Neural crest cell (in vitro differentiated cells): ENCODE data around the gene TBC1D2. TPM values are rescaled to one million over a fixed set of nuclear protein-coding genes. Genes with fewer than 3 reads are reported as not detected.

Experiments used
- DNase-seq: peaks from one replicate; pipeline ENCODE4 v3.0.0; 2021; ENCODE audit warnings: low read depth, mixed read lengths, low spot score
- H3K27ac Mint-ChIP-seq: one replicate; pipeline ENCODE4 v1.8.0; 2021; ENCODE audit warnings: mild to moderate bottlenecking, mixed read lengths; ENCODE audit not compliant: unreplicated experiment
- H3K27me3 Mint-ChIP-seq: 2 replicates; pipeline ENCODE4 v1.8.0; 2021; ENCODE audit warnings: low read depth, mild to moderate bottlenecking, mixed read lengths
- H3K36me3 Mint-ChIP-seq: 2 replicates; pipeline ENCODE4 v1.8.0; 2021; ENCODE audit warnings: low read depth, mild to moderate bottlenecking, mixed read lengths
- H3K4me1 Mint-ChIP-seq: 2 replicates; pipeline ENCODE4 v1.8.0; 2021; ENCODE audit warnings: mixed read lengths
- H3K4me3 Mint-ChIP-seq: one replicate; pipeline ENCODE4 v1.8.0; 2021; ENCODE audit warnings: mild to moderate bottlenecking, mixed read lengths
- H3K9me3 Mint-ChIP-seq: 2 replicates; pipeline ENCODE4 v1.8.0; 2021; ENCODE audit warnings: mixed read lengths
- total RNA-seq: library from RNA; stranded (reverse); gene quantifications from 2 replicates; pipeline ENCODE4 v1.2.1, GENCODE V29; 2021
- TF ChIP-seq, protein P1 (sequence below): fragments of 200-600 bp; sonication (generic); conservative IDR thresholded peaks from 2 replicates; pipeline ENCODE4 v1.5.0; 2021; ENCODE audit warnings: antibody characterized with exemption, mild to moderate bottlenecking

Gene TBC1D2
- total RNA-seq, 1 donor from 2014 or later: 2.4 TPM

DNA sequence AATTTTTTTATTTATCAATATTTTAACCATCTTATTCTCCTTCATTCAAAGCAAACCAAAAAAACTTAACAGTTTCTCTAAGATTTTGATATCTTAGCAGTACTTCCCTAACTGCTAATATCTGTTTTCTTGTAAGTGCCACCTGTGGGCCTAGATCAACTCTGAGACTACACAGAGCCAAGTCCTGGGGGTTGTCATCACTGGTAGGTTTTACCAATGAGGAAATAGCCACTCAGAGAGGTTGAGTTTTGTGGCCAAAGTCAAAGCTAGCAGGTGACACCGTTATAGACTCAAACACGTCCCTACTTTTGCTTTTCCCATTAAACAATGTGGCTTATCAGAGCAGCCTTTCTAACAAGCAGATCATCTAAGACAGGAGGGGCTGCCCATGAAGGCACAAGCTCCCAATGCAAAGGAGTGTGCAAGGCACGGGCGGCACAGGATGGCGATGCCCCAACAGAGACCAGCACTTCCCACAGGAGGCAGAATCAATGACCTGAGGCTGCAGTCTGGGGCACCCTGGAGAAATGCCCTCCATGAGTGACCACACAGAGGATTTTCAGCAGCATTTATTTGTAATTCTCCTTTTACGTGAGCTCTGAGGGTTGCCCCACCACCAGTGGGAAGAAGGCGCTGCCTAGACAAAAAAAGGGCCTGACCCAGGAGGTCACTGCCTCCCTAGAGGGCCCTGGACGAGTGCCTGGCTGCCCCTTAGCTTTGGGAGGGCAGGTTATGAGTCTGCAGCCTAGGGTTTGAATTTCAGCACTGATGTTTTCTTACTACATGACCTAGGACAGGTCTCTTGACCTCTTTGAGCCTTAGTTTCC is 7.4 kb downstream of the TBC1D2 start:
- H3K27ac Mint-ChIP-seq: no peak overlapping the region
- H3K36me3 Mint-ChIP-seq: no peaks in the 10 kb centered on the region

DNA sequence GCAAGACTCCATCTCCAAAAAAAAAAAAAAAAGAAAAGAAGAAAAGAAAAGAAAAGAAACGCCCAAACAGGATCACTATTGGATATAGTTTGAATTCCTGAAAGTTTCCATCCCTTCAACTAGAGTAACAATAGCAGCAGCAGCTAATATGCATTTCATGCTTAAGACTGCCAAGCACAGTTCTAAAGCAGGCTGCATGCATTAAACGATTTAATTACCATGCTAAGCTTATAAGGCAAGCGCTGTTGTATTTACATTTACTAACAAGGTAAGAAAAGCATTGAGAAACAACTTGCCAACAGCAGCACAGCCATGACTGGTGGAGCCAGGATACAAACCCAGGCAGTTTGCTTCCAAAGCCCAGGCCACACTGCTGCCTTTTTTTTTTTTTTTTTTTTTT is 13.0 kb downstream of the TBC1D2 start:
- DNase-seq: no peak
- no peaks in the 10 kb centered on the region for H3K36me3 Mint-ChIP-seq
- no peak overlapping the region for H3K27ac Mint-ChIP-seq
- no peaks in the 10 kb centered on the region for H3K9me3 Mint-ChIP-seq
- TF ChIP-seq, protein P1, sequence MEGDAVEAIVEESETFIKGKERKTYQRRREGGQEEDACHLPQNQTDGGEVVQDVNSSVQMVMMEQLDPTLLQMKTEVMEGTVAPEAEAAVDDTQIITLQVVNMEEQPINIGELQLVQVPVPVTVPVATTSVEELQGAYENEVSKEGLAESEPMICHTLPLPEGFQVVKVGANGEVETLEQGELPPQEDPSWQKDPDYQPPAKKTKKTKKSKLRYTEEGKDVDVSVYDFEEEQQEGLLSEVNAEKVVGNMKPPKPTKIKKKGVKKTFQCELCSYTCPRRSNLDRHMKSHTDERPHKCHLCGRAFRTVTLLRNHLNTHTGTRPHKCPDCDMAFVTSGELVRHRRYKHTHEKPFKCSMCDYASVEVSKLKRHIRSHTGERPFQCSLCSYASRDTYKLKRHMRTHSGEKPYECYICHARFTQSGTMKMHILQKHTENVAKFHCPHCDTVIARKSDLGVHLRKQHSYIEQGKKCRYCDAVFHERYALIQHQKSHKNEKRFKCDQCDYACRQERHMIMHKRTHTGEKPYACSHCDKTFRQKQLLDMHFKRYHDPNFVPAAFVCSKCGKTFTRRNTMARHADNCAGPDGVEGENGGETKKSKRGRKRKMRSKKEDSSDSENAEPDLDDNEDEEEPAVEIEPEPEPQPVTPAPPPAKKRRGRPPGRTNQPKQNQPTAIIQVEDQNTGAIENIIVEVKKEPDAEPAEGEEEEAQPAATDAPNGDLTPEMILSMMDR: no peak
- peaks cover 11% of the 10 kb centered on the region for H3K27me3 Mint-ChIP-seq
- H3K4me1 Mint-ChIP-seq: peaks cover 7% of the 10 kb centered on the region
- H3K4me3 Mint-ChIP-seq: no peak overlapping the region

More for the DNA sequence above, 7.4 kb downstream of the TBC1D2 start:
- Mint-ChIP-seq H3K4me1 (peaks cover 11% of the 10 kb centered on the region), H3K4me3 (no peak overlapping the region), H3K27me3 (peaks cover 28% of the 10 kb centered on the region), H3K9me3 (no peaks in the 10 kb centered on the region)
- TF ChIP-seq, protein P1: no peak
- no peak for DNase-seq

DNA sequence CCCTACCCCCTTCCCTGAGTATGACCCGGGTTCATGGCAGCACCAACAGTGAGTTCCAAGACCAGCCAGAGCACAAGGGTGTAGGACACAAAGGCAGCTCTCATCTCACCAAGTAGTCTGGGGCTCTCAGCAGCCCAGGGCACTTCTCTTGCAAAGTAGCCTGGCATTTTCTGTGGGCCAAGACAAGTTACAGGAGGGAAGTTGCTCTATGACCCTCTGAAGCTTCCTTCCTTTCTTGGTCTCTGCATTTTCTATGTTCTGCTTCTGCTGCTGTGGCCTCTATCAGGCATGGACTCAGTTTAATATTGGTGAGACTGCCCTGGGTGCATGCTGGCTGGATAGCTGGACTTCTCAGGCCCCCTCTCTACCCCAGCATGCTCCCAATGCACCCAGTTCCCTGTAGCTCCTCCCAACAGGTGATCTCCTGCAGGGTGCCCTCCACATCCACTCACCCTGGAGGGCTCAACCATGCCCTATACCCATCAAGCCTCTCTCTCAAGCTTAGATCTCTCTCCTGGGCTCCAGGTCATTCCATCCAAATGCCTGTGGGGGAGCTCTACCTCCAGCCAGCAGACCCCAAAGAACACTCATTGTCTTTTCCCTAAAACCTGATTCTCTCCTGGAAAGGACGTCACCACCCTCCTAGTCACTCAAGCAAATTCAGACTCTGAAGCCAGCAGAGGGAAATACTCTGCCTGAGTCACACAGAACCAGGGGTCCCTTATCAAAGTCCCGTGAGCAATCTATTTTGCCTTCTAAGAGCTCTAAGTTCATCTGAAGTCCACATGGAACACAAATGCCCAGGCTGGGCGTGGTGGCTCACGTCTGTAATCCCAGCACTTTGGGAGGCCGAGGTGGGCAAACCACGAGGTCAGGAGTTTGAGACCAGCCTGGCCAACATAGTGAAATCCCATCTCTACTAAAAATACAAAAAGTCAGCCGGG is 13.8 kb downstream of the TBC1D2 start:
- no peak for DNase-seq
- peak overlapping the region; percentile 20 for H3K27ac Mint-ChIP-seq
- no peaks in the 10 kb centered on the region for H3K36me3 Mint-ChIP-seq
- TF ChIP-seq, protein P1: no peak
- H3K4me1 Mint-ChIP-seq: peaks cover 7% of the 10 kb centered on the region
- H3K27me3 Mint-ChIP-seq: peaks cover 10% of the 10 kb centered on the region
- no peaks in the 10 kb centered on the region for H3K9me3 Mint-ChIP-seq
- no peak overlapping the region for H3K4me3 Mint-ChIP-seq

DNA sequence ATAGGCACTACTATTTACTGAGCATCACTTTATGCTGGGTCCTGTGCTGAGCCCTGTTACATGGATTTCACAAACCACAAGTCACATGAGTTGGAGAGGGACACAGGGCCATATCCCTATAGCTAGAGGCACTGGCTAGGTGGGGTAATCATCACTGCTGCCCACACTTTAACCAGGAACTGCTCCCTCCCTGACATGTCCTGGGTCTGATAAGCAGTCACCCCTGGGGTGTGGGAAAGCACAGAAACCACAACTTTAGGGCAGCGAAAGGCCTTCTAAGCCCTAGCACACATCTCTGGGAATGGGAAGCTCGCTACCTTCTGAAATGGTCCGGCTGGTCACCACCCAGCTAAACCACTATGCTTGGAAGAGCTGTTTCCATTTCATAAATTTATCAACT is 15.0 kb downstream of the TBC1D2 start:
- Mint-ChIP-seq H3K4me3 (no peak overlapping the region), H3K27me3 (peaks cover 6% of the 10 kb centered on the region), H3K27ac (no peak overlapping the region), H3K36me3 (no peaks in the 10 kb centered on the region), H3K9me3 (no peaks in the 10 kb centered on the region), H3K4me1 (peaks cover 7% of the 10 kb centered on the region)
- DNase-seq: no peak
- TF ChIP-seq, protein P1: no peak

DNA sequence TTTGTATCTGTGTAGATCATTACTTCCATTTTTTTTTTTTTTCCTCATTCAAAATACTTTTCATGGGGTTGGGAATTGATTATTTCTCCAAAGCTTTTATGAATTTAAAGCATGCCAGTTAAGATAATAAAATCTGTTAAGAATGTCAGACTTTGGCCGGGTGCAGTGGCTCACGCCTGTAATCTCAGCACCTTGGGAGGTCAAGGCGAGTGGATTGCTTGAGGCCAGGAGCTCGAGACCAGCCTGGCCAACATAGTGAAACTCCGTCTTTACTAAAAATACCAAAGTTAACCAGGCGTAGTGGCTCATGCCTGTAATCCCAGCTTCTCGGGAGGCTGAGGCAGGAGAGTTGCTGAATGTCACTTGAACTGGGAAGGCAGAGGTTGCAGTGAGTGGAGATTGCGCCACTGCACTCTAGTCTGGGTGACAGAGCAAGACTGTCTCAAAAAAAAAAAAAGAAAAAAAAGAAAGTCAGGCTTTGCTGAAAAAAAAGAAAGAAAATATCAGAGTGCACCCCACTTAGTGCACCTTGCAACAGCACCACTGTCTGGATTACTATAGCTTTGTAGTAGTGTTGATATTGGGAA is 18.5 kb downstream of the TBC1D2 start:
- Mint-ChIP-seq H3K27me3 (peaks cover 6% of the 10 kb centered on the region), H3K4me3 (no peak overlapping the region), H3K36me3 (no peaks in the 10 kb centered on the region), H3K4me1 (no peaks in the 10 kb centered on the region), H3K9me3 (no peaks in the 10 kb centered on the region), H3K27ac (no peak overlapping the region)
- no peak for DNase-seq
- TF ChIP-seq, protein P1: no peak
